Endothelial cell of umbilical vein (primary cell): ENCODE results near the gene TRIP13. TPM values are rescaled to one million over a fixed set of nuclear protein-coding genes. Genes with fewer than 3 reads are reported as not detected.

Source experiments
- BruUV-seq: library from RNA; stranded (reverse); fragments of 400-500 nt; replicated peaks from 2 replicates; lab custom pipeline; 2021; lab: Mats Ljungman, UMichigan
- CTCF ChIA-PET: fragments of 300-600, 350-600 bp; sonication (Branson Sonifier 250); formaldehyde crosslinking; loops from one replicate; lab custom pipeline; 2021; ENCODE audit warnings: antibody characterized with exemption, inconsistent platforms; lab: Charles Lee
- POLR2A ChIA-PET: fragments of 300-600, 350-600 bp; sonication (Branson Sonifier 250); formaldehyde crosslinking; loops from one replicate; lab custom pipeline; 2021; ENCODE audit warnings: antibody characterized with exemption, inconsistent platforms; lab: Charles Lee
- DNase-seq: peaks from one replicate; pipeline ENCODE4 v3.0.0-alpha.2; 2011; ENCODE audit warnings: low read depth, low spot score
- FAIRE-seq: peaks from 2 replicates; lab custom pipeline; 2011; peaks lifted over from hg19 to GRCh38; lab: Jason Lieb, UNC
- H2AFZ ChIP-seq: 2 replicates; pipeline ENCODE4 v1.6.0; 2012; ENCODE audit warnings: low read depth, low read length, control low read depth, inconsistent platforms
- H3K27ac ChIP-seq: 2 replicates; pipeline ENCODE4 v1.5.1; 2011; ENCODE audit warnings: low read depth, mild to moderate bottlenecking, control low read depth, low read length, moderate library complexity; ENCODE audit not compliant: insufficient read depth
- H3K27me3 ChIP-seq, 2 experiments: 2 replicates each; pipeline versions ENCODE4 v1.6.0 to v1.6.1; 2011; ENCODE audit warnings: low read length in 2 of 2, mixed read lengths in 1 of 2; ENCODE audit not compliant: control insufficient read depth in 2 of 2, insufficient read depth in 2 of 2
- H3K36me3 ChIP-seq, 2 experiments: 2 replicates in 1 of 2; 3 replicates in 1 of 2; pipeline ENCODE4 v1.5.1; 2011; ENCODE audit warnings: low read length in 2 of 2, mild to moderate bottlenecking in 1 of 2, moderate library complexity in 1 of 2; ENCODE audit not compliant: control insufficient read depth in 2 of 2, insufficient read depth in 2 of 2; ENCODE audit errors: extremely low read depth in 1 of 2
- H3K4me1 ChIP-seq: 3 replicates; pipeline ENCODE4 v1.5.1; 2011; ENCODE audit warnings: mild to moderate bottlenecking, low read length; ENCODE audit not compliant: control insufficient read depth, insufficient read depth; ENCODE audit errors: extremely low read depth
- H3K4me2 ChIP-seq: 2 replicates; pipeline ENCODE4 v1.6.1; 2011; ENCODE audit warnings: low read length, control low read depth, mixed read lengths; ENCODE audit not compliant: insufficient read depth
- H3K4me3 ChIP-seq, 3 experiments: fragments of 200-600 bp in 1 of 3; sonication (generic), shearing (Covaris generic) in 1 of 3; replicated peaks in 1 of 3; 2 replicates each; pipeline ENCODE4 v1.5.1; 2011 to 2016; ENCODE audit warnings: control low read depth in 3 of 3, low read length in 3 of 3, mild to moderate bottlenecking in 2 of 3, inconsistent platforms in 1 of 3, low read depth in 1 of 3, moderate library complexity in 1 of 3; ENCODE audit not compliant: insufficient read depth in 1 of 3
- H3K79me2 ChIP-seq: 2 replicates; pipeline ENCODE4 v1.6.0; 2012; ENCODE audit warnings: low read length, inconsistent platforms; ENCODE audit not compliant: control insufficient read depth, insufficient read depth
- H3K9ac ChIP-seq: replicated peaks from 2 replicates; pipeline ENCODE3; 2011; ENCODE audit warnings: low read length, control low read depth; ENCODE audit not compliant: insufficient read depth; ENCODE audit errors: extremely low read depth
- H3K9me1 ChIP-seq: replicated peaks from 3 replicates; pipeline ENCODE4 v1.6.0; 2011; ENCODE audit warnings: mild to moderate bottlenecking, low read length; ENCODE audit not compliant: control insufficient read depth, insufficient read depth; ENCODE audit errors: extremely low read depth
- H3K9me3 ChIP-seq: replicated peaks from 2 replicates; pipeline ENCODE4 v1.5.1; 2012; ENCODE audit warnings: low read length, inconsistent platforms; ENCODE audit not compliant: control insufficient read depth, insufficient read depth
- H4K20me1 ChIP-seq: replicated peaks from 2 replicates; pipeline ENCODE3; 2011; ENCODE audit warnings: mild to moderate bottlenecking, low read length; ENCODE audit not compliant: control insufficient read depth, insufficient read depth; ENCODE audit errors: extremely low read depth
- EZH2 ChIP-seq: IDR thresholded peaks from 2 replicates; pipeline ENCODE4 v1.6.1; 2012; ENCODE audit warnings: borderline replicate concordance, low read depth, mild to moderate bottlenecking, moderate library complexity, low read length, inconsistent platforms; ENCODE audit not compliant: severe bottlenecking
- FOS ChIP-seq: IDR thresholded peaks from 2 replicates; pipeline ENCODE4 v1.6.1; 2011; ENCODE audit warnings: mild to moderate bottlenecking, low read length, moderate library complexity, borderline replicate concordance; ENCODE audit not compliant: insufficient read depth
- GATA2 ChIP-seq: IDR thresholded peaks from 2 replicates; pipeline ENCODE4 v1.7.0; 2011; ENCODE audit warnings: low read depth, mild to moderate bottlenecking, moderate library complexity, mixed read lengths, low read length; ENCODE audit not compliant: insufficient read length, insufficient read depth
- JUN ChIP-seq: IDR thresholded peaks from 2 replicates; pipeline ENCODE4 v1.6.1; 2011; ENCODE audit warnings: borderline replicate concordance, low read depth; ENCODE audit not compliant: insufficient read length, insufficient read depth
- POLR2A ChIP-seq: IDR thresholded peaks from 2 replicates; pipeline ENCODE4 v1.6.1; 2012; ENCODE audit warnings: low read depth, mild to moderate bottlenecking, control low read depth, low read length
- POLR2AphosphoS5 ChIP-seq: IDR thresholded peaks from 2 replicates; pipeline ENCODE4 v1.6.1; 2012; ENCODE audit warnings: low read depth, mild to moderate bottlenecking, control low read depth, low read length, moderate library complexity; ENCODE audit not compliant: insufficient read depth
- dilution Hi-C: fragments of 300-500 bp; cut with MboI; formaldehyde crosslinking; loops from one replicate; pipeline ENCODE4 v1.15.0; 2019; ENCODE audit warnings: low sequenced_read_pairs; ENCODE audit not compliant: extremely low pct_ligation_motif_present
- intact Hi-C: fragments of 100-400 bp; cut with micrococcal nuclease; formaldehyde crosslinking; loops from one replicate; pipeline ENCODE4 v1.10.0; 2022
- polyA plus RNA-seq, 4 experiments: library from polyadenylated mRNA; depleted of rRNA in 3 of 4; stranded (reverse) in 3 of 4; unstranded in 1 of 4; fragments of >200 nt; gene quantifications; 2 replicates each; pipeline versions ENCODE4 v1.2.1 to v1.2.3, GENCODE V29; 2011 to 2012; ENCODE audit warnings: missing spikeins in 1 of 4
- total RNA-seq: library from RNA; stranded (reverse); gene quantifications from 2 replicates; pipeline ENCODE4 v1.2.3, GENCODE V29; 2021
- TF ChIP-seq, protein P1 (sequence below): IDR thresholded peaks from 2 replicates; pipeline ENCODE4 v1.6.1; 2011; ENCODE audit not compliant: insufficient read depth, insufficient read length
- TF ChIP-seq, protein P2 (sequence below), 2 donors: IDR thresholded peaks; 1 replicate in 1 of 2; 2 replicates in 1 of 2; pipeline ENCODE4 v1.5.1; 2011; ENCODE audit warnings: low read length in 2 of 2, mild to moderate bottlenecking in 2 of 2, moderate library complexity in 2 of 2, control low read depth in 1 of 2, inconsistent platforms in 1 of 2, low read depth in 1 of 2; ENCODE audit not compliant: insufficient read depth in 1 of 2; ENCODE audit errors: extremely low read depth in 1 of 2

The TRIP13 gene
- total and polyA plus RNA-seq, 2 donors (not counting 3 experiments of a cell fraction or from before 2014, with no cell fraction given): 17.4 to 39.0 TPM

DNA sequence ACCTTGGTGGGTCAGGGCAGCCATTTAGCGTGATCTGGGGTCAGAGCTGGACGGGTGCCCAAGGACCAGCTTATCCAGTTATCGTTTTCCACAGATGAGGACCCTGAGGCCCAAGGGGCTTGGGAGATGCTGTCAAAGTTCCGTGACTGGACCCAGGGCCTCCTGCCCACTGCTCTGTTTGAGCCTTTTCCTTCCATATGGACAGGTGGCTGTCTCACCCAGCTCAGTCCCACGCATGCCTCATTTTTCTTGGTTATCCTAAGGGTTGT is 56.5 kb downstream of the TRIP13 start:
- no TSS peak for BruUV-seq
- Histone ChIP-seq H4K20me1 (no peaks in the 10 kb centered on the region), H3K9me1 (no peaks in the 10 kb centered on the region), H3K9ac (no peak overlapping the region), H3K4me1 (no peaks in the 10 kb centered on the region), H3K27ac (no peak overlapping the region), H3K79me2 (no peaks in the 10 kb centered on the region), H2AFZ (no peak overlapping the region), H3K36me3 (no peaks in the 10 kb centered on the region), H3K27me3 (peaks cover 5 to 8% of the 10 kb centered on the region in 2 experiments), H3K4me2 (no peak overlapping the region), H3K4me3 (no peak overlapping the region), H3K9me3 (no peaks in the 10 kb centered on the region)
- peak; percentile 4 for FAIRE-seq
- TF ChIP-seq POLR2A (no peak), POLR2AphosphoS5 (no peak), EZH2 (no peak), GATA2 (no peak), JUN (no peak), FOS (no peak)
- TF ChIP-seq, protein P1, sequence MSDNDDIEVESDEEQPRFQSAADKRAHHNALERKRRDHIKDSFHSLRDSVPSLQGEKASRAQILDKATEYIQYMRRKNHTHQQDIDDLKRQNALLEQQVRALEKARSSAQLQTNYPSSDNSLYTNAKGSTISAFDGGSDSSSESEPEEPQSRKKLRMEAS: no peak
- TF ChIP-seq, protein P2, sequence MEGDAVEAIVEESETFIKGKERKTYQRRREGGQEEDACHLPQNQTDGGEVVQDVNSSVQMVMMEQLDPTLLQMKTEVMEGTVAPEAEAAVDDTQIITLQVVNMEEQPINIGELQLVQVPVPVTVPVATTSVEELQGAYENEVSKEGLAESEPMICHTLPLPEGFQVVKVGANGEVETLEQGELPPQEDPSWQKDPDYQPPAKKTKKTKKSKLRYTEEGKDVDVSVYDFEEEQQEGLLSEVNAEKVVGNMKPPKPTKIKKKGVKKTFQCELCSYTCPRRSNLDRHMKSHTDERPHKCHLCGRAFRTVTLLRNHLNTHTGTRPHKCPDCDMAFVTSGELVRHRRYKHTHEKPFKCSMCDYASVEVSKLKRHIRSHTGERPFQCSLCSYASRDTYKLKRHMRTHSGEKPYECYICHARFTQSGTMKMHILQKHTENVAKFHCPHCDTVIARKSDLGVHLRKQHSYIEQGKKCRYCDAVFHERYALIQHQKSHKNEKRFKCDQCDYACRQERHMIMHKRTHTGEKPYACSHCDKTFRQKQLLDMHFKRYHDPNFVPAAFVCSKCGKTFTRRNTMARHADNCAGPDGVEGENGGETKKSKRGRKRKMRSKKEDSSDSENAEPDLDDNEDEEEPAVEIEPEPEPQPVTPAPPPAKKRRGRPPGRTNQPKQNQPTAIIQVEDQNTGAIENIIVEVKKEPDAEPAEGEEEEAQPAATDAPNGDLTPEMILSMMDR (IDR thresholded peaks at IDR 0.05; ENCODE audit: extremely low read depth in 1 of 2, insufficient read depth in 1 of 2, low read depth in 1 of 2, low read length in 2 of 2): no peak
- ChIA-PET CTCF (interaction anchor here (1.2 to 1.8 kb wide), 6 partner anchors 11 to 60 kb away, joined by 3 to 6 read pairs (median 4); no protein-coding TSS in a partner anchor), POLR2A (no interaction called here)
- dilution Hi-C loops: no loop called here
- DNase-seq: no peak
- intact Hi-C loops: no loop called here
